ENCODE data around the gene SUPT3H. TPM values are rescaled to one million over a fixed set of nuclear protein-coding genes. Genes with fewer than 3 reads are reported as not detected.

The SUPT3H gene
- total RNA-seq, 4 donors from 2014 or later: 1.6 to 5.6 (median 3.8) TPM

DNA sequence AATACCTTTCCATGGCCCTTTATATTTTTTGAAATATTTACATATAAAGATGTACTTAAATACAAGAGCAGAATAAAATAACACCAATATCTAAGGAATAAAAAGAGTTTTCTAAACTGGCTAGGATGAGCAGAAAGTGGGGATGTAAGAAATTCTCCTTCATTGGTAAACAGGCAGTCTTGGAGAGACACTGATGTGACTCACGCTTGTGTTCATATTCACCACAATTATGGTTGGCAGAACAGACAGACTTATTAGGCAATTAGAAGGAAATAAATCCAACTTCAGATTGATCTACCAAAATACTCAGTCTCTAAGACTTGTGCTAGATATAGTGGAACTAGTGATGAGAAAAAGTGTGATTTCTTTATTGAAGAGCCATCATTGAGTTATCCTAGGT is 526.6 kb downstream of the SUPT3H start:
- no peak for DNase-seq (ENCODE audit: low spot score in 2 of 2)
- no peak overlapping the region for H3K4me3 ChIP-seq (ENCODE audit: low read depth, poor library complexity, severe bottlenecking)
- 46 to 63% methylated on average over 1 of the region's 1 CpG for WGBS, 2 donors
- TF ChIP-seq, protein P1, sequence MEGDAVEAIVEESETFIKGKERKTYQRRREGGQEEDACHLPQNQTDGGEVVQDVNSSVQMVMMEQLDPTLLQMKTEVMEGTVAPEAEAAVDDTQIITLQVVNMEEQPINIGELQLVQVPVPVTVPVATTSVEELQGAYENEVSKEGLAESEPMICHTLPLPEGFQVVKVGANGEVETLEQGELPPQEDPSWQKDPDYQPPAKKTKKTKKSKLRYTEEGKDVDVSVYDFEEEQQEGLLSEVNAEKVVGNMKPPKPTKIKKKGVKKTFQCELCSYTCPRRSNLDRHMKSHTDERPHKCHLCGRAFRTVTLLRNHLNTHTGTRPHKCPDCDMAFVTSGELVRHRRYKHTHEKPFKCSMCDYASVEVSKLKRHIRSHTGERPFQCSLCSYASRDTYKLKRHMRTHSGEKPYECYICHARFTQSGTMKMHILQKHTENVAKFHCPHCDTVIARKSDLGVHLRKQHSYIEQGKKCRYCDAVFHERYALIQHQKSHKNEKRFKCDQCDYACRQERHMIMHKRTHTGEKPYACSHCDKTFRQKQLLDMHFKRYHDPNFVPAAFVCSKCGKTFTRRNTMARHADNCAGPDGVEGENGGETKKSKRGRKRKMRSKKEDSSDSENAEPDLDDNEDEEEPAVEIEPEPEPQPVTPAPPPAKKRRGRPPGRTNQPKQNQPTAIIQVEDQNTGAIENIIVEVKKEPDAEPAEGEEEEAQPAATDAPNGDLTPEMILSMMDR (IDR thresholded peaks at IDR 0.05): no peak
- intact Hi-C loops (cut with DNase I; ENCODE audit: low total_unique reads): no loop called here

DNA sequence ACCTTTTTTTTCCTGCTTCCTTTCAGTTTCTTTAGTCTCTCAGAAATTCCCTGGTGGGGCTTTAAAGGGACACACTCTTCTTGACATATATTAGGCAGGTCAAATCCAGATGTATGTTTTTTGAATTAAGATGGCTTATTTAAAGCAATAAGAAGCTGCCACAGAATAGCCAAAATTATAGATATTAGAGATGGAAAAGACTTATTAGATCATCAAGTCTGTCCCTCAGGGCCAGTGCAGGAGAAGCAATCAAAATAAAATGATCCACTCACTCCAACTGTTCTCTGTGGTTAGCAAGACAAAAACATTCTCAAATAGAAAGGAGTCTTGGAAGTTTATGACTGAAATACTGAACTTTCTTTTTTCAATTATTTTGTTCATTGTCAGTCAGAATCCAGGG is 527.4 kb downstream of the SUPT3H start:
- DNase-seq (ENCODE audit: low spot score in 2 of 2): no peak
- TF ChIP-seq, protein P1 (IDR thresholded peaks at IDR 0.05): no peak
- TF ChIP-seq POLR2A (IDR thresholded peaks at IDR 0.05): no peak
- intact Hi-C loops (cut with DNase I; ENCODE audit: low total_unique reads): no loop called here
- no peak overlapping the region for H3K4me3 ChIP-seq (ENCODE audit: low read depth, poor library complexity, severe bottlenecking)

DNA sequence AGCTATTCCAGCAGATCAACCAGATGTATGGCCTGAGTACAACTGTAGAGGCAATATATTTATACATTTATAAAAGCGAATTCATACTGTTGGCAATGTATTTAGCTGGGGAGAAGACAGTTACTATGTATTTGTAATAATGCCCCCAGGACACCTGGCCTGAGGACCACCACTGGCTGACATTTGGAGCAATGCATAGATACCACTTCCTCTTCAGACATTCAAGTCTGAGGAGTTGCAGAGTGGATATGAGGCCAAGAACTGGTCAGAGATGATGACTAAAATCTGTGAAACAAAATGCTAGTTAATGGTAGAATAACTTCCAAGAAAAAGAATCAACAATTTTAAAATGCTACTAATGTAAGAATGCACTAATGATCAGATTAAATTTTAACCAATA is 527.9 kb downstream of the SUPT3H start:
- H3K4me3 ChIP-seq (ENCODE audit: low read depth, poor library complexity, severe bottlenecking): no peak overlapping the region
- DNase-seq (ENCODE audit: low spot score in 2 of 2): no peak
- TF ChIP-seq, protein P1 (IDR thresholded peaks at IDR 0.05): no peak
- TF ChIP-seq POLR2A (IDR thresholded peaks at IDR 0.05): no peak
- intact Hi-C loops (cut with DNase I; ENCODE audit: low total_unique reads): no loop called here
- WGBS, 2 donors: 95 to 100% methylated on average over 1 of the region's 1 CpG

DNA sequence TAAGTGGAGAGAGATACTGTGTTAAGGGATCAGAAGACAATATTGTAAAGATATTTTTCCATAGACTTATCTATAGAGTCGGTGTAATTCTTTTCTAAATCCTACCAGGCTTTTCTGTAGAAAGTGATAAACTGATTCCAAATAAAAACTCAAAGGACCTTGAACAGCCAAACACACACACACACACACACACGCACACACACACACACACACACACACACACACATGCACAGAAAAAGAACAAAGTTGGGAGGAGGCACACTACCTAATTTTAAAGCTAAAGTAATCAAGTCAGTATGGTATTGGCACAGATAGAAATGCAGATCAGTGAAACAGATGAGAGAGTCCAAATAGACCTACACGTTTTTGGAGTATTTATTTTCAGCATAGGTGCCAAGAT is 534.0 kb downstream of the SUPT3H start:
- intact Hi-C loops (cut with DNase I; ENCODE audit: low total_unique reads): no loop called here
- no peak for DNase-seq (ENCODE audit: low spot score in 2 of 2)
- no peak for TF ChIP-seq POLR2A (IDR thresholded peaks at IDR 0.05)
- TF ChIP-seq, protein P1 (IDR thresholded peaks at IDR 0.05): no peak
- WGBS, 2 donors: 55 to 61% methylated on average over 3 of the region's 3 CpGs
- H3K4me3 ChIP-seq (ENCODE audit: low read depth, poor library complexity, severe bottlenecking): no peak overlapping the region

DNA sequence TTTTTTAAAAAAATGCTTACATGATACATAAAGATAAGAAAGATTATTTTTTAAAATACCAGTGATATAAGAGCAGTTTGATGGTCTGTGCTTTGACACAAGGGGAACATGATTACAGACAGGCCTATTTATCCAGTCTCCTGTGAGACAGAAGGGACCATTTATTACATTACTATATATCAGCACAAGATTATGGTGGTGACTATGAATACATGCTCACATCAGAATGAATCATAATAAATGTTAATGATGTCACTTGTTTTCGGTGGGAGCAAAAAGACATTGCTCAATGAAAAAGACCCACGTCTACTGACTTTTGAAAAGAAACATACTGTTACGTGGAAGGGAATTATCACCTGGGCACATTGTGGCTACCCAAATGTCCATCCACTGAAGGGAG is 535.1 kb downstream of the SUPT3H start:
- H3K4me3 ChIP-seq (ENCODE audit: low read depth, poor library complexity, severe bottlenecking): no peak overlapping the region
- TF ChIP-seq, protein P1 (IDR thresholded peaks at IDR 0.05): no peak
- no peak for TF ChIP-seq POLR2A (IDR thresholded peaks at IDR 0.05)
- intact Hi-C loops (cut with DNase I; ENCODE audit: low total_unique reads): no loop called here
- no peak for DNase-seq (ENCODE audit: low spot score in 2 of 2)
- WGBS, 2 donors: 92 to 95% methylated on average over 3 of the region's 3 CpGs

DNA sequence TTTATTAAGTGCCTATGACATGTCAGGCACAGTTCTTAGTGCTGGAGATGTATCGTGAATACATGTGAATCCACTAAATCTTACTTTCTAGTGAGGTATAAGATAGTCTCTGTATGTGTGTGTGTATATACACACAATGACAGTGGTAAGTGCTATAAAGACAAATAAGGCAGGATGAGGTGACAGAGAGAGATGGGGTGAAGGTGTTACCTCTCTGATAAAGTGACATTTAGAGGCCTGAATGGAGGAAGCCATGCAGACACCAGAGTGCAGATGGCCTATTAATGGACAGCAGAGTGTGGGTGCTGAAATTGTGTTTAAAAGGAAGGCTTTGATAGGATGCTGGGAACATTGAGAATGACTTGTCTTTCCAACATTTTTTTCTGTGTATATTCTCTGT is 535.9 kb downstream of the SUPT3H start:
- TF ChIP-seq POLR2A (IDR thresholded peaks at IDR 0.05): no peak
- TF ChIP-seq, protein P1 (IDR thresholded peaks at IDR 0.05): no peak

More for the DNA sequence above, 535.9 kb downstream of the SUPT3H start:
- DNase-seq (ENCODE audit: low spot score in 2 of 2): no peak
- no peak overlapping the region for H3K4me3 ChIP-seq (ENCODE audit: low read depth, poor library complexity, severe bottlenecking)
- intact Hi-C loops (cut with DNase I; ENCODE audit: low total_unique reads): no loop called here
- WGBS, 2 donors: 93 to 97% methylated on average over 1 of the region's 1 CpG

Measured in lower leg skin (tissue), 4 donors.